GM21619 (cell line): Measurements from ENCODE around the gene WDR37.

Source experiments
- ATAC-seq: cut with Tn5 transposase; IDR thresholded peaks from one replicate; pipeline ENCODE4 v1.9.1; 2021; ENCODE audit not compliant: unreplicated experiment

The WDR37 gene

GRCh38 chr10:1180836-1181235 is 124.7 kb downstream of the WDR37 start:
- ATAC-seq, result no peak
